A673 (cell line): ENCODE results near the gene DTWD1. TPM values are rescaled to one million over a fixed set of nuclear protein-coding genes. Genes with fewer than 3 reads are reported as not detected.

Experiments used
- BruUV-seq: library from RNA; stranded (reverse); fragments of 400-500 nt; replicated peaks from 2 replicates; lab custom pipeline; 2021; lab: Mats Ljungman, UMichigan
- CTCF ChIA-PET: fragments of 300-600 bp; sonication (Branson Sonifier 250); formaldehyde crosslinking; loops from one replicate; lab custom pipeline; 2022; ENCODE audit warnings: antibody characterized with exemption; lab: Charles Lee
- POLR2A ChIA-PET: fragments of 300-600 bp; sonication (Branson Sonifier 250); formaldehyde crosslinking; loops from one replicate; lab custom pipeline; 2022; ENCODE audit warnings: antibody characterized with exemption; ENCODE audit not compliant: low non-redundant PET; lab: Charles Lee
- DNase-seq: peaks from one replicate; pipeline ENCODE4 v3.0.0-alpha.2; 2015; ENCODE audit warnings: low spot score
- H3K27ac ChIP-seq: fragments of 200-600 bp; sonication (generic); 2 replicates; pipeline ENCODE4 v1.5.1; 2016; ENCODE audit warnings: mixed run types, low read depth, mild to moderate bottlenecking, mixed read lengths, antibody characterized with exemption, low read length; ENCODE audit not compliant: poor library complexity, severe bottlenecking
- H3K27me3 ChIP-seq: fragments of 200-600 bp; sonication (generic); replicated peaks from 2 replicates; pipeline ENCODE4 v1.6.1; 2017; ENCODE audit warnings: mixed run types, low read depth, mild to moderate bottlenecking, mixed read lengths, antibody characterized with exemption, low read length; ENCODE audit not compliant: insufficient read depth, poor library complexity
- H3K36me3 ChIP-seq: fragments of 200-600 bp; sonication (generic); 2 replicates; pipeline ENCODE4 v1.6.1; 2016; ENCODE audit warnings: mixed run types, mild to moderate bottlenecking, mixed read lengths, antibody characterized with exemption, low read length; ENCODE audit not compliant: insufficient read depth, poor library complexity, severe bottlenecking
- H3K4me1 ChIP-seq: fragments of 200-600 bp; sonication (generic); 2 replicates; pipeline ENCODE4 v1.6.1; 2017; ENCODE audit warnings: mixed run types, mild to moderate bottlenecking, mixed read lengths, antibody characterized with exemption, low read length; ENCODE audit not compliant: insufficient read depth, poor library complexity, severe bottlenecking
- H3K4me3 ChIP-seq: fragments of 200-600 bp; sonication (generic); 2 replicates; pipeline ENCODE4 v1.5.1; 2016; ENCODE audit warnings: low read depth, mixed run types, mild to moderate bottlenecking, mixed read lengths, low read length; ENCODE audit not compliant: poor library complexity, severe bottlenecking
- H3K9me3 ChIP-seq: fragments of 200-600 bp; sonication (generic); 2 replicates; pipeline ENCODE4 v1.6.1; 2016; ENCODE audit warnings: mixed run types, low read depth, mild to moderate bottlenecking, mixed read lengths, antibody characterized with exemption, low read length; ENCODE audit not compliant: poor library complexity, severe bottlenecking
- EZH2 ChIP-seq: fragments of 200-600 bp; sonication (generic); IDR thresholded peaks from 2 replicates; pipeline ENCODE4 v1.6.1; 2017; ENCODE audit warnings: borderline replicate concordance, low read depth, mild to moderate bottlenecking, mixed read lengths, antibody characterized with exemption, low read length; ENCODE audit not compliant: poor library complexity, severe bottlenecking
- intact Hi-C: fragments of 100-400 bp; cut with micrococcal nuclease; formaldehyde crosslinking; loops from one replicate; pipeline ENCODE4 v1.10.0; 2022; ENCODE audit not compliant: unreplicated experiment
- total RNA-seq: library from RNA; stranded (reverse); gene quantifications from 2 replicates; pipeline ENCODE4 v1.2.3, GENCODE V29; 2021
- TF ChIP-seq, protein P1 (sequence below): fragments of 300-800, 200-600 bp; sonication (generic); conservative IDR thresholded peaks from 2 replicates; pipeline ENCODE4 v1.5.1; 2017; ENCODE audit warnings: low read depth, mild to moderate bottlenecking, antibody characterized with exemption, low read length, moderate library complexity, mixed read lengths

The DTWD1 gene
- total RNA-seq, 1 experiment from 2014 or later = 16.5 TPM

DNA sequence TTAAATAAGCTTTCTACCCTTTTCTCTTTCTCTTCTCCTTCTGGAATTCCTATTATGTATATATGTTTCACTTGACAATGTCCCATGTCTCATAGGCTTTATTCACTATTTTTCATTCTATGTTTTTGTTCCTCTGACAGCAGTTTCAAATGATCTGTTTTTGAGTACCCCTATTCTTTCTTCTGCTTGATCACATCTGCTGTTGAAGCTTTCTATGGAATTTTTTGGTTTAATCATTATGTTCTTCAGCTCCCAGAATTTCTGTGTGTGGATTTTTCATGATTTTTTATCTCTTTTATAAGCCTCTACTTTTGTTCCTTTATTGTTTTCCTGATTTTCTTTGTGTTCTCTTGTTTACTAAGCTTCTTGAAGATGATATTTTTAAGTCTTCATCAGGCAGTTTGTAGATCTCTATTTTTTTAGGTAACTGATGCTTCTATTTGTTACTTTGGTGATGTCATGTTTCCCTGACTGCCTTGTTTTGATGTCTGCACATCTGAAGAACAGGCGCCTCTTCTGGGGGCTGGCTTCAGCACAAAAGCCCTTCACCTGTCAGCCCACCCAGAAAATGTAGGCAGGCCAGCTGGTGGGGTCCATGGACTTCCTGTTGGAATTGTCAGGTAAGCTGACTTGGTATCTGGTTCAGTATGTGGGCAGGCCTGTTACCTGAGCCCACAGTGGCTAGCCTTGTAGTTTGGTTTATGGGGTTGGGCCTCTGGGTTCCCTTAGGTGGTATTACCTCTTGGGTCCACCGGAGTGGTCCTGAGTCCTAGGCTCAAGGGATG lies 16.0 kb upstream of the DTWD1 start:
- Histone ChIP-seq H3K36me3 (no peaks in the 10 kb centered on the region), H3K4me1 (no peaks in the 10 kb centered on the region), H3K9me3 (no peaks in the 10 kb centered on the region), H3K4me3 (no peak overlapping the region), H3K27ac (no peak overlapping the region), H3K27me3 (no peaks in the 10 kb centered on the region)
- CTCF ChIA-PET = no interaction called here
- no peak for DNase-seq
- POLR2A ChIA-PET = no interaction called here
- intact Hi-C loops = no loop called here
- BruUV-seq = no TSS peak
- no peak for TF ChIP-seq EZH2
- TF ChIP-seq, protein P1, sequence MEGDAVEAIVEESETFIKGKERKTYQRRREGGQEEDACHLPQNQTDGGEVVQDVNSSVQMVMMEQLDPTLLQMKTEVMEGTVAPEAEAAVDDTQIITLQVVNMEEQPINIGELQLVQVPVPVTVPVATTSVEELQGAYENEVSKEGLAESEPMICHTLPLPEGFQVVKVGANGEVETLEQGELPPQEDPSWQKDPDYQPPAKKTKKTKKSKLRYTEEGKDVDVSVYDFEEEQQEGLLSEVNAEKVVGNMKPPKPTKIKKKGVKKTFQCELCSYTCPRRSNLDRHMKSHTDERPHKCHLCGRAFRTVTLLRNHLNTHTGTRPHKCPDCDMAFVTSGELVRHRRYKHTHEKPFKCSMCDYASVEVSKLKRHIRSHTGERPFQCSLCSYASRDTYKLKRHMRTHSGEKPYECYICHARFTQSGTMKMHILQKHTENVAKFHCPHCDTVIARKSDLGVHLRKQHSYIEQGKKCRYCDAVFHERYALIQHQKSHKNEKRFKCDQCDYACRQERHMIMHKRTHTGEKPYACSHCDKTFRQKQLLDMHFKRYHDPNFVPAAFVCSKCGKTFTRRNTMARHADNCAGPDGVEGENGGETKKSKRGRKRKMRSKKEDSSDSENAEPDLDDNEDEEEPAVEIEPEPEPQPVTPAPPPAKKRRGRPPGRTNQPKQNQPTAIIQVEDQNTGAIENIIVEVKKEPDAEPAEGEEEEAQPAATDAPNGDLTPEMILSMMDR = no peak

DNA sequence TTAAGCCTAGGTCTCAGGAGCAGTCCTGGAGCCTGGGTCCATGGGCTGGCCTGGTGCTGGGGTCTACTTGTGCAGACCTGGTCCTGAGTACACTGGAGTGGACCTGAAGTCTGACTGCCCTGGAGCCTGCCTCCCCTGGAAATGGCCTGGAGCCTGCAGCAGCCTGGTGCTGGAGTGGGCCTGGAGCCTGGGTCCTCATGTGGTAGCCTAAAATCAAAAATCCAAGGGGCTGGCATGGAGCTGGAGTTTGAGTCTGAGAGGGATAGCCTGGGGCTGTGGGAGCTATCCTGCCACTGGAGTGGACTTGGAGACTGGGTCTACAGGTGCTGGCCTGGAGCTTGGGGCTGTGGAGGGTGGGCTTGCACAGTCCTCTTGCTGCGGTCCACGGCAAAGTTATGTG lies 15.3 kb upstream of the DTWD1 start:
- TF ChIP-seq, protein P1 = no peak
- no peak for TF ChIP-seq EZH2
- BruUV-seq = no TSS peak
- no peak overlapping the region for H3K4me3 ChIP-seq
- ChIA-PET CTCF (no interaction called here), POLR2A (no interaction called here)
- no peaks in the 10 kb centered on the region for H3K36me3 ChIP-seq
- H3K27me3 ChIP-seq = no peaks in the 10 kb centered on the region
- intact Hi-C loops = no loop called here
- H3K9me3 ChIP-seq = no peaks in the 10 kb centered on the region
- no peak for DNase-seq
- H3K27ac ChIP-seq = no peak overlapping the region
- no peaks in the 10 kb centered on the region for H3K4me1 ChIP-seq

DNA sequence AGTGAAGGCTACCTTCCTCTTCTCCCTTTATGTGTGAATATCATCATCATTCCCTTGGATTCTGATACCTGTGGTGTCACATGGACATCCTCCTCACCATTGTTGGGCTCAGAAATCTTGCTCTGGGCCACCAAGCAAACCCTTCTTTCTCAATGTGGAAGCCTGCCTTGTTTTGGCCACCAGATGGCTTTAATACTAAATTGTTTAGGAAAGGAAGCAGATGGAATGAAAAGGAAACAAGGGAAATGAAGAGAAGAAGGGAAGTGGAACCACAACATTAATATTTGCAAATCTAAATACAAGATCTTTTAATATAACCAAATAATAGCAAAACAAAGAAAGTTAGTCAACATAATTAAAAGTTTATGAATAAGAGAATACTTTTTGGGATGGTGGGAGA lies 14.3 kb upstream of the DTWD1 start:
- DNase-seq = no peak
- CTCF ChIA-PET = no interaction called here
- BruUV-seq = no TSS peak
- Histone ChIP-seq H3K27me3 (no peaks in the 10 kb centered on the region), H3K4me1 (no peaks in the 10 kb centered on the region), H3K27ac (no peak overlapping the region), H3K4me3 (no peak overlapping the region), H3K9me3 (no peaks in the 10 kb centered on the region), H3K36me3 (no peaks in the 10 kb centered on the region)
- POLR2A ChIA-PET = no interaction called here
- intact Hi-C loops = no loop called here
- no peak for TF ChIP-seq EZH2
- TF ChIP-seq, protein P1 = no peak; the same call in 1 of the 2 replicates
